Common myeloid progenitor, CD34-positive (primary cell): ENCODE measurements around the gene LY9.
"Not testable (repeated sequence)": the region's sequence is repeated elsewhere in the genome, so short reads cannot be mapped to it uniquely, and the experiment has no call there.

Experiments used
- CTCF ChIA-PET: fragments of 350-600 bp; sonication (Branson Sonifier 250); formaldehyde crosslinking; loops from one replicate; lab custom pipeline; 2021; ENCODE audit warnings: antibody characterized with exemption; lab: Charles Lee
- POLR2A ChIA-PET: fragments of 350-600 bp; sonication (Branson Sonifier 250); formaldehyde crosslinking; loops from one replicate; lab custom pipeline; 2021; ENCODE audit warnings: antibody characterized with exemption; lab: Charles Lee
- DNase-seq, 3 donors: peaks; one replicate each; pipeline versions ENCODE4 v3.0.0 to v3.0.0-alpha.2; 2013
- H3K27ac ChIP-seq, 2 experiments: 1 replicate in 1 of 2; 2 replicates in 1 of 2; pipeline ENCODE4 v1.7.0; 2013; ENCODE audit warnings: inconsistent platforms in 2 of 2, low read length in 2 of 2, mild to moderate bottlenecking in 2 of 2, low read depth in 1 of 2, moderate library complexity in 1 of 2; ENCODE audit not compliant: severe bottlenecking in 2 of 2, insufficient read depth in 1 of 2, poor library complexity in 1 of 2
- H3K27me3 ChIP-seq, 5 experiments: replicated peaks in 2 of 5; 1 replicate in 3 of 5; 2 replicates in 2 of 5; pipeline versions ENCODE4 v1.6.1 to v1.7.0; 2013; ENCODE audit warnings: low read length in 4 of 5, mild to moderate bottlenecking in 2 of 5, moderate library complexity in 2 of 5, inconsistent platforms in 1 of 5; ENCODE audit not compliant: insufficient read depth in 5 of 5, control insufficient read depth in 4 of 5
- H3K36me3 ChIP-seq, 4 experiments: 1 replicate in 2 of 4; 2 replicates in 2 of 4; pipeline versions ENCODE4 v1.6.1 to v1.7.0; 2013; ENCODE audit warnings: low read length in 3 of 4, control low read depth in 1 of 4, mild to moderate bottlenecking in 1 of 4; ENCODE audit not compliant: control insufficient read depth in 4 of 4, insufficient read depth in 4 of 4
- H3K4me1 ChIP-seq, 4 experiments: 1 replicate in 3 of 4; 2 replicates in 1 of 4; pipeline versions ENCODE4 v1.6.1 to v1.7.1; 2013; ENCODE audit warnings: low read length in 3 of 4, mild to moderate bottlenecking in 3 of 4, control low read depth in 1 of 4, inconsistent platforms in 1 of 4, moderate library complexity in 1 of 4; ENCODE audit not compliant: control insufficient read depth in 4 of 4, insufficient read depth in 4 of 4; ENCODE audit errors: control extremely low read depth in 1 of 4
- H3K4me3 ChIP-seq, 7 experiments: 1 replicate in 4 of 7; 2 replicates in 3 of 7; pipeline versions ENCODE4 v1.5.1 to v1.7.0; 2013; ENCODE audit warnings: mild to moderate bottlenecking in 7 of 7, low read length in 6 of 7, moderate library complexity in 6 of 7, inconsistent platforms in 2 of 7, low read depth in 2 of 7, control low read depth in 1 of 7; ENCODE audit not compliant: insufficient read depth in 4 of 7, control insufficient read depth in 1 of 7; ENCODE audit errors: extremely low read depth in 1 of 7
- H3K9me3 ChIP-seq, 5 experiments: 1 replicate in 4 of 5; 2 replicates in 1 of 5; pipeline versions ENCODE4 v1.6.1 to v1.7.1; 2013; ENCODE audit warnings: low read length in 4 of 5, mild to moderate bottlenecking in 2 of 5, inconsistent platforms in 1 of 5, low read depth in 1 of 5, moderate library complexity in 1 of 5; ENCODE audit not compliant: control insufficient read depth in 4 of 5, insufficient read depth in 2 of 5; ENCODE audit errors: control extremely low read depth in 1 of 5
- WGBS: methylation state at CpG from one replicate; pipeline ENCODE4 v1.1.5; 2013; ENCODE audit not compliant: insufficient coverage; 5-methylcytosine and 5-hydroxymethylcytosine counted together

The LY9 gene

DNA sequence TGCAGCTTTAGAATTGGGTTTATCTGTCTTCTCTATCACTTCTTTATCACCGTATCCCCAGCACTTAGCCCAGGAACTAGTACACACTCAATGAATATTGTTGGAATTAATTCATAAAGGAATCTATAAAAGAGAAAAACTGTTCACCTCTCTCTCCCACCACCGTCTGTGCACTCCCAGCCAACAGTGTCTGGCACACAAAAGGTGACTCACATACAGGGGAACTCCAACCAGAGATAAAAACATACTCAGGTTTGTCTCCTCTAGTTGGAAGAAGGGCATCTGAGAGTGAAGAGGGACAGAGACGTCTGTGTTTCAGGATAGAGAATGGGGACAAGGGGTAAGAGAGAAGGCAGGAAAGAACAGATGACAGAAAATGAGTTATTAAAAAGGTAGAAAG is 79.0 kb downstream of the LY9 start:
- no peak overlapping the region for H3K4me3 ChIP-seq
- CTCF ChIA-PET, result interaction anchor here (1.4 to 2.7 kb wide), 3 partner anchors 12 to 37 kb away, joined by 3 to 15 read pairs (median 7); partner anchors contain the start of gene CD244
- no peaks in the 10 kb centered on the region for H3K9me3 ChIP-seq
- H3K27ac ChIP-seq, result no peak overlapping the region
- POLR2A ChIA-PET, result no interaction called here
- no peaks in the 10 kb centered on the region for H3K27me3 ChIP-seq
- peak in 2 of 3 donors; percentile 36 to 51 for DNase-seq
- no peaks in the 10 kb centered on the region for H3K36me3 ChIP-seq
- 80% methylated on average over 1 of the region's 3 CpGs for WGBS
- H3K4me1 ChIP-seq, result peaks cover 0 to 11% (median 7%) of the 10 kb centered on the region in 4 experiments

DNA sequence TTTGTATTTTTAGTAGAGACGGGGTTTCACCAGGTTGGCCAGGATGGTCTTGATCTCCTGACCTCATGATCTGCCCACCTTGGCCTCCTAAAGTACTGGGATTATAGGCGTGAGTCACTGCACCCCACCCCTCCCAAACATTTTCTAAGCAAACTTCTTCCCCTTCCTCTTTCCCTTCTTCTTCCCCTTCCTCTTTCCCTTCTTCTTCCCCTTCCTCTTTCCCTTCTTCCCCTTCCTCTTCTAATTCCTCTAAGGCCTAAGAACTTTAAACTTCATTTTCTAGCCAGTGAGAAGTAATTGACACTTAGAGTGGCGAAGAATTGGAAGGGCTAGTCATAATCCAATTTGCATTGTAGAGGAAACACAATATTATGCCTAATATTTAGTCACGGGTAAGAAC is 79.6 kb downstream of the LY9 start:
- H3K27ac ChIP-seq, POLR2A ChIA-PET, H3K27me3 ChIP-seq, DNase-seq, H3K36me3 ChIP-seq, H3K4me3 ChIP-seq, H3K9me3 ChIP-seq: not testable (repeated sequence)
- H3K4me1 ChIP-seq, result peaks cover 0 to 11% (median 7%) of the 10 kb centered on the region in 4 experiments
- 95% methylated on average over 3 of the region's 4 CpGs for WGBS
- CTCF ChIA-PET, result interaction anchor here (1.5 to 2.7 kb wide), 2 partner anchors 13 to 34 kb away, joined by 3 to 15 read pairs; partner anchors contain the start of gene CD244

DNA sequence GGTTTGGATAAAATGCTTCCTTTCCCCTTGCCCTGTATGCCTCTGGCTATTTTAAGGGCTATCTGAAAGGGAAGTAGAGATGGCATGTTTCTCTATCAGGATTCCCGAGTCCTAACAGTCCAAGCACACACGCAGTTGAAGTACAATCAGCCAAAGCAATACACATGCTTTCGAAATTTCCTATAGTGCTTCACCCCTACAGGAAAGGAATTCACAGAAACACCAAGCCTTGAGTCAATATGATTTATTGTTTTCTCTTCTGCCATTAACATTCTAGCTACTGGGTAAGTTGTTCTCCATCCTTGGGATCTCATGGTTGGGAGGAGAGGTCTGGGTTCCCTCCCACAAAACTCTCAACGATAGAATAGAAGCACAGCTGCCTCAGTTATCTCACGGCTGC is 80.3 kb downstream of the LY9 start:
- Histone ChIP-seq H3K27ac (no peak overlapping the region), H3K4me3 (no peak overlapping the region), H3K36me3 (no peaks in the 10 kb centered on the region), H3K4me1 (peaks cover 0 to 11% (median 7%) of the 10 kb centered on the region in 4 experiments), H3K9me3 (no peaks in the 10 kb centered on the region), H3K27me3 (no peaks in the 10 kb centered on the region)
- ChIA-PET POLR2A (no interaction called here), CTCF (interaction anchor here (1.0 to 5.6 kb wide), 15 partner anchors 10 to 202 kb away, joined by 3 to 90 read pairs (median 8); partner anchors contain the start of genes CD244 and ITLN1)
- no peak for DNase-seq
- WGBS, result 100% methylated on average over 1 of the region's 5 CpGs

DNA sequence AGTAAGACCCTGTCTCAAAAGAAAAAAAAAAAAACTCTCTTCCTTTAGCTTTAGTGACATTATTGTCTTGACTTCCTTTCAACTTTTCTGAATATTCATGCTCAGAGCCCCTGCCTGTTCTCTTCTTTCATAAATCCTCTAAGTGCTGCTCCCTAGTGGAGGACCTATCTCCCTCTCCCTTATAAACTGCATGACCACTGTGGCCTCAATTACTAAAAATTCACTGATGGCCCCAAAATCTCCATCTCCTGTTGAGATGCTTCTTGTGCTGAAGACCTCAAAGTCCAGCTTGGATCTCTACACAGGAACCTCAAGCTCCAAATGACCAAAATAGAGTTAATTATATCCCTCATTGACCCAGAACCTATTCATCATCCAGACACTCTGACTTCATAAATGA is 81.2 kb downstream of the LY9 start:
- ChIA-PET POLR2A (interaction anchor here (0.6 kb wide), 1 partner anchor 102 kb away, joined by 6 read pairs; no protein-coding TSS in a partner anchor), CTCF (interaction anchor here (0.9 to 5.6 kb wide), 24 partner anchors 9 to 203 kb away, joined by 3 to 90 read pairs (median 4); partner anchors contain the start of genes CD244, CD48 and ITLN1)
- peak; percentile 66 to 78 (median 76) for DNase-seq
- H3K9me3 ChIP-seq, result no peaks in the 10 kb centered on the region
- no peak overlapping the region for H3K4me3 ChIP-seq
- peaks cover 0 to 11% (median 7%) of the 10 kb centered on the region in 4 experiments for H3K4me1 ChIP-seq
- no peak overlapping the region for H3K27ac ChIP-seq
- H3K36me3 ChIP-seq, result no peaks in the 10 kb centered on the region
- H3K27me3 ChIP-seq, result no peaks in the 10 kb centered on the region
